ENCODE results near the gene PLPPR2.

DNA sequence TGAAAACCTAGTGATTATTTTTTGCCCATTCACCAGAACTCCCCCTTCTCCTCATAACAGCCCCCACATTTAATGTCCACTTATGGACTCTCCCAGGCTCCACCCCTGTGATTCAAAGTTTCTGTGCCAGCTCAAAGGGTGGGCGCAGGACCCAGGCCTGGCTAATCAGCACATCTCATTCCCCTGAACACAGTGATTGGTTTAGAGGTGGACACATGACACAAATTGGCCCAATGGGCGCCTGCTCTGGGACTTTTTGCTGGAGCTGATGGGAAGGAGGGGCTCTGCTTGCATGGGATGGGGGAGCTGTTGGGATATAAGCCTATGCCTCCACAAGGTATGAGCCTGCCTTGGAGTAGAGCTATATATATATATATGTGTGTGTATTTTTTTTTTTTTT is 35.1 kb downstream of the PLPPR2 start:
- TF ChIP-seq, protein P1, sequence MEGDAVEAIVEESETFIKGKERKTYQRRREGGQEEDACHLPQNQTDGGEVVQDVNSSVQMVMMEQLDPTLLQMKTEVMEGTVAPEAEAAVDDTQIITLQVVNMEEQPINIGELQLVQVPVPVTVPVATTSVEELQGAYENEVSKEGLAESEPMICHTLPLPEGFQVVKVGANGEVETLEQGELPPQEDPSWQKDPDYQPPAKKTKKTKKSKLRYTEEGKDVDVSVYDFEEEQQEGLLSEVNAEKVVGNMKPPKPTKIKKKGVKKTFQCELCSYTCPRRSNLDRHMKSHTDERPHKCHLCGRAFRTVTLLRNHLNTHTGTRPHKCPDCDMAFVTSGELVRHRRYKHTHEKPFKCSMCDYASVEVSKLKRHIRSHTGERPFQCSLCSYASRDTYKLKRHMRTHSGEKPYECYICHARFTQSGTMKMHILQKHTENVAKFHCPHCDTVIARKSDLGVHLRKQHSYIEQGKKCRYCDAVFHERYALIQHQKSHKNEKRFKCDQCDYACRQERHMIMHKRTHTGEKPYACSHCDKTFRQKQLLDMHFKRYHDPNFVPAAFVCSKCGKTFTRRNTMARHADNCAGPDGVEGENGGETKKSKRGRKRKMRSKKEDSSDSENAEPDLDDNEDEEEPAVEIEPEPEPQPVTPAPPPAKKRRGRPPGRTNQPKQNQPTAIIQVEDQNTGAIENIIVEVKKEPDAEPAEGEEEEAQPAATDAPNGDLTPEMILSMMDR (conservative IDR thresholded peaks at IDR 0.05; ENCODE audit: low read depth, low read length): no peak
- TF ChIP-seq CEBPB (IDR thresholded peaks at IDR 0.05; ENCODE audit: low read depth, low read length) (no peak), POLR2A (IDR thresholded peaks at IDR 0.05; ENCODE audit: low read depth, low read length) (no peak), MAFK (IDR thresholded peaks at IDR 0.05; ENCODE audit: low read depth, low read length) (no peak), MXI1 (IDR thresholded peaks at IDR 0.05; ENCODE audit: borderline replicate concordance, low read depth, low read length) (no peak), RAD21 (IDR thresholded peaks at IDR 0.05; ENCODE audit: low read length) (no peak), RFX5 (IDR thresholded peaks at IDR 0.05; ENCODE audit: low read depth, low read length) (no peak), MAZ (IDR thresholded peaks at IDR 0.05; ENCODE audit: borderline replicate concordance, low read depth, low read length) (no peak), BHLHE40 (IDR thresholded peaks at IDR 0.05; ENCODE audit: low read depth, low read length) (no peak), CHD1 (IDR thresholded peaks at IDR 0.05; ENCODE audit: low read depth, low read length) (no peak)
- TF ChIP-seq, protein P2, sequence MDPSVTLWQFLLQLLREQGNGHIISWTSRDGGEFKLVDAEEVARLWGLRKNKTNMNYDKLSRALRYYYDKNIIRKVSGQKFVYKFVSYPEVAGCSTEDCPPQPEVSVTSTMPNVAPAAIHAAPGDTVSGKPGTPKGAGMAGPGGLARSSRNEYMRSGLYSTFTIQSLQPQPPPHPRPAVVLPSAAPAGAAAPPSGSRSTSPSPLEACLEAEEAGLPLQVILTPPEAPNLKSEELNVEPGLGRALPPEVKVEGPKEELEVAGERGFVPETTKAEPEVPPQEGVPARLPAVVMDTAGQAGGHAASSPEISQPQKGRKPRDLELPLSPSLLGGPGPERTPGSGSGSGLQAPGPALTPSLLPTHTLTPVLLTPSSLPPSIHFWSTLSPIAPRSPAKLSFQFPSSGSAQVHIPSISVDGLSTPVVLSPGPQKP (IDR thresholded peaks at IDR 0.05; ENCODE audit: borderline replicate concordance, low read depth, low read length): no peak
- TF ChIP-seq, protein P3, sequence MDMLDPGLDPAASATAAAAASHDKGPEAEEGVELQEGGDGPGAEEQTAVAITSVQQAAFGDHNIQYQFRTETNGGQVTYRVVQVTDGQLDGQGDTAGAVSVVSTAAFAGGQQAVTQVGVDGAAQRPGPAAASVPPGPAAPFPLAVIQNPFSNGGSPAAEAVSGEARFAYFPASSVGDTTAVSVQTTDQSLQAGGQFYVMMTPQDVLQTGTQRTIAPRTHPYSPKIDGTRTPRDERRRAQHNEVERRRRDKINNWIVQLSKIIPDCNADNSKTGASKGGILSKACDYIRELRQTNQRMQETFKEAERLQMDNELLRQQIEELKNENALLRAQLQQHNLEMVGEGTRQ (IDR thresholded peaks at IDR 0.05; ENCODE audit: low read depth, low read length): peak; percentile 7; the same call in 1 of the 2 replicates
